HG03095 (cell line): ENCODE measurements around the gene TBC1D10A.

Experiments
- ATAC-seq: cut with Tn5 transposase; IDR thresholded peaks from one replicate; pipeline ENCODE4 v1.9.1; 2021; ENCODE audit warnings: moderate library complexity; ENCODE audit not compliant: unreplicated experiment

The TBC1D10A gene

DNA sequence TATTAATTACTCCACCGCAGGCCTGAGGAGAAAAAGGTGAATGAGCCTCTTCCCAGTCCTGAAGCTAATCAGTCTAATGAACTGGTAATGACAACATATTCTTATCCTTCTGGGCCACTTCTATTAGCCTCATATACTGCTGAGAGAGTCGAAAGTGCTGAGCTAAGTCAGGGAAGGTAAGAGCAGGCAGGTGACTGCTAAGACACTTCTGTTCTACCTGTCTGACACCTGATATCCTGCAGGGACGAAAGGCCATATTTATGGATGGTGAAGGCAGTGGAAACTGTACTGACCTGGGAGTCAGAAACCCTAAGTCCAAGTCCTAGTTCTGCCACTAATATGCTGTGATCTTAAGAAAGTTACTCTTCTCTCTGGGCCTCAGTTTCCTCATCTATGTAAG, 3.5 kb downstream of the TBC1D10A start:
- ATAC-seq: no peak

DNA sequence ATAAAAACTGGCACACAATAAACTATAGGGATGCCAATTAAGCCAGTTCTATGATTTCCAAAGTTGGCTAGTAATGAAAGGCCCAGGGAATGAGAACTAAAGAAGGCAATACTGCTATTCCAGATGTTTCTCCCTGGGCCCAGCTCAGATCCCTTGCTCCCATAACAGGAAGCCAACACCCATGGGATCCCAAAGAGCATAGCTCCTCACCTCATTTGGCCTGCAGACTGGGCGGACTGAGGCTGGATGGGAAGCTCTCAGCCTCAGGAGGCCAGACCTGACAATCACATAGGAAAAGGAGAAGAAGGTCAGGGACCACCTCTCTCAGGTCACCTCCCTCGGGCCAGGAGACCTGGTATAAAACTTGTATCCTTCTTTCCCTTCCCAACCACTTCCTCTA, 5.3 kb downstream of the TBC1D10A start:
- no peak for ATAC-seq

DNA sequence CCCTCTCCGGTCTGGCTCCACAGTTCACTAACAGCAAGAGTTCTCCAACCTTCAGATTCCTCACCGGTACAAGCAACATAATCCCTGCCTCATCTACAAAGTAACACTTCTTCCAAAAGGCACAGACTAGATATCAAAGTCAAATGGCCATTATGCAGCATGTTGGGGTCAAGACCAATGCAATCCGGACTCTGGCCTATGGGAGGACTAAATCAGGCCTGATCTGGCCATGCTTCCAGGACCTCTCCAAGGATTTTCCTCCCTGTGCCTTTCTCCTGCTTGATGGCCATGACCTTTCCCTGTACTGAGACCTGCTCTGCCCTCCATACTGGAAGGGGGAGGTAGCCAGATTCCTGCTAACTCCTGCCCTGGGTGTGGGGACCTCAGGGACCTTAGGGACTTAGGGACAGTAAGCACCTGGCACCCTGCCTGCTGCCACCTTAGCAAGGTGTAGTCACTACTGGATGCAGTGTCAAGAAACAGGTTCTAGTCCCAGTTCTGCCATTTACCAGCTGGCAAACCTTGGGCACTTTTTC, 6.7 kb downstream of the TBC1D10A start:
- ATAC-seq: no peak

DNA sequence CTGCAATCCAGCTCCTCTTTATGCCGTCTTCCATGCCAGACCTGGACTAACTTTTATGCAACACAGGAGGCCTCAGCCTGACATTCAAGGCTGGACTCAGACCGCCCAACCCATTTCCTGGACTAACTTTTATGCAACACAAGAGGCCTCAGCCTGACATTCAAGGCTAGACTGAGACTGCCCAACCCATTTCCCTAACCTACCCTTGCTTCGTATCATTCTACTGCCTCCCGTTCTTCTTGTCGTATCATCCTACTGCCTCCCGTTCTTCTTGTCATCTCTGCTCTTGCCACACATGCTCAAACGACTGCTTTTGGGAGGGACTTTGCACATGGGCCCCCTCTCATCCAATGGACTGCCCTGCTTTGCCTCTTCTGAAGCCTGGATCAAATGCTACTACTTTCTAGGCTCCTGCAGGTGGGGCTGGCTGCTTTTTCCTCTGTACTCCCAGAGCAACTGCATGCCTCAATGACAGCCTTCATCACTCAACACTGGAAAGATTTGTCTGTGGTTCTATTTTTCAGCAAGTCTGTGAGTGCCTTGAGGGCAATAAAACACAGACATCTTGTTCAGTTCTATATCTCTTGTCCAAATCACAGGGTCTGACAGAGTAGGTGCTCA, 7.8 kb downstream of the TBC1D10A start:
- ATAC-seq: no peak

DNA sequence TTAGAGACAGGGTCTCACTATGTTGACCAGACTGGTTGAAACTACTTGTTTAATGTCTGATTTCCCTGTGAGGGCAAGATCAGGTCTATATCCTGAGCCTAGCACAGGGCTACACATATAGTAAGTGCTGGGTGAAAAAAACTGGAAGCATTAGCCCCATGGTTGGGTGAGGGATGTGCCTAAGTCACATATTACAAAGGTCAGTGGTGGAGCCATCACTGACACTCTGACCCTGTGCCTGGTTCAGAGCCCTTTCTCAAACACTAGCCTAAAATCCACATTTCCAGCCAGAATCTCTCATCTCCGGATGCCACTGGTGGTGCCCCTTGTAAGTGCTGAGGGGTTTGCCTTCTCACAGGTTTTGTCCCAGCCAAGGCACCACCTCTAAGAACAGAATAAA, 9.0 kb downstream of the TBC1D10A start:
- ATAC-seq: no peak

DNA sequence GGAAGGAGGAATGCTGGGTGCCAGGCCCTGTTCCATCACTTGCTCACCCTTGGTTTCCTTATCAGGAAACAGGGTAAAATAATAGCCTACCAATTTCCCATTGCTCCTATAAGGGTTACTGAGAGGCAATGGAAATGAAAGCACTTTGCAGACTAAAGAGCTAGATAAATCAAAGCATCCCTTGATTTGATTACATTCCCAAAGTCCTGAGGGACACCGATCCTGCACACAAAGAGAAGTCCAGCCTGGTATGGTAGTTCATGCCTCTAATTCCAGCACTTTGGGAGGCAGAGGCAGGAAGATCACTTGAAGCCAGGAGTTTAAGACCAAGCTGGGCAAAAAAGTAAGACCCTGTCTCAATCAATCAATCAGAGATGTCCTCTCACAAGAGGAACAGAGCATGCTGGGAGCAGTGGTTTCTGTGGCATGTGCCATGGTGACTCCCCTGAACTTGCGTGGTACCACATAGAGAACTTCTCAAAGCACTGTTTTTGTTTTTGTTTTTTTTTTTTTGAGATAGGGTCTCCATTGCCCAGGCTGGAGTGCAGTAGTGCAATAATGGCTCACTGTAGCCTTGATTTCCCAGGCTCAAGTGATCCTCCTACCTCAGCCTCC, 10.7 kb downstream of the TBC1D10A start:
- ATAC-seq: no peak

DNA sequence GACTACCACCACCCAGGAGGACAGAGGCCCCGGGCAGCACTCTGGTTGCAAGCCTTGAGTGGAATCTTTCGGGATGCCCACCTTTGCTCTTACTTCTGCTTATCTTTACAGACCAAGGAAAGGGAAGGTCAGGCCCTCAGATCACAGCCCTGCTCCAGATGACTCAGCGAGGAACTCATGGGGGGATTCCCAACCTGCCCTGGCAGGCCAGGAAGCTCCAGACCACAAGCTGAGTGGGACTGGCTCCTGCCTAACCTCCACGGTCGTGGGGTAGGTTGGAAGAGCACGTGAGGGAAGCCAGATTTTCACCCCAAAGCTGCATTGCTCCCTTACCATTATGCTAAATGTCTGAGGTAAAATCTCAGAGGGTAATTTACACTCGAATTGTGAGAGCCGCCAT, 11.8 kb downstream of the TBC1D10A start:
- no peak for ATAC-seq

DNA sequence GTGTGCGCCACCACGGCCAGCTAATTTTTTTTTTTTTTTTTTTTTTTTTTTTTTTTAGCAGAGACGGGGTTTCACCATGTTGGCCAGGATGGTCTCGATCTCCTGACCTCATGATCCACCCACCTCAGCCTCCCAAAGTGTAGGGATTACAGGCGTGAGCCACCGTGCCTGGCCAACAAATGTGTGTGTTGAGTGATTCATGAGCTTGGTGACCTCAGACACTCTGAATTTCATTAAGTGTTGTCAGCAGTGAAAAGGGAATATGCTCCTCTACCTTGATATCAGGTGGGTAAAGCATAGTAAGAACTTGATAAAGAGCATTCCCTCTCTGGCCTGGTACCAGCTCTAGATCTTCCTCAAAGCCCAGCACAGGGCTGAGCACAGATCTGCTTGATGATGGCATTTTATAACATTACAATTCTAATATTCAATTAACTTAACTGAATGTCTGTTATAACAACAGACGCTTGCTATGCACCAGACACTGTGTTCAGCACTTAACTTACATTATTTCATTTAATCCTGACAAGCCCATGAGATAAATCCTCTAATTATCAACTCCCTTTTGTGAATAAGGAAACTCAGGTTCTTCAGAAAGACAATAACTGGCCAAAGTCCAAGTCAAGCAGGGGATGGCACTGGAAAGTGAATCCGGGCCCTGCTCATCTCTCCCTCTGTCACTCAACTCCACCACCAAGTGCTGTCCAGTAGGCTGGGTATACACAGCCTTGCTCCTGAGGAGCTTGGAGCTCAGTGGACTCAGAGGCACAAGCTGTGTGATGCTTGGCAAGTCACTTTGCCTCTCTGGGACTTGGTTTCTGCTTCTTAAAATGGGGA, 13.0 kb downstream of the TBC1D10A start:
- no peak for ATAC-seq

DNA sequence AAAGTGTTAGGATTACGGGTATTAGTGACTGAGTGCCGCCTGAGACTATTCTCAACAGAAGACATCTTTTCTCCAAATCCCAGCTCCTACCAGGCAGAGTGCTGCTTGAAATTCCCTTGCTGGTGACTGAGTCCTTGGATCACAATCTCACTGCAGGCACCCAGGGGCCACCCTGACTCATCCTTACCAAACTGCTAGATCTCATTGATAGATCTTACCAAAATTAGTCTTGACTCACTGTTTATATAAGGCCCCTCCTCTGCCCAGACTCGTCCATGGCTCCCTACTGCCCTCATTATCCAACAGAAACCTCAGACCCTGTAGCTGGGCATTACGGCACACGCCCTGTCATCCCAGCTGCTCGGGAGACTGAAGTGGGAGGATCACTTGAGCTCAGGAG, 14.7 kb downstream of the TBC1D10A start:
- ATAC-seq: no peak

DNA sequence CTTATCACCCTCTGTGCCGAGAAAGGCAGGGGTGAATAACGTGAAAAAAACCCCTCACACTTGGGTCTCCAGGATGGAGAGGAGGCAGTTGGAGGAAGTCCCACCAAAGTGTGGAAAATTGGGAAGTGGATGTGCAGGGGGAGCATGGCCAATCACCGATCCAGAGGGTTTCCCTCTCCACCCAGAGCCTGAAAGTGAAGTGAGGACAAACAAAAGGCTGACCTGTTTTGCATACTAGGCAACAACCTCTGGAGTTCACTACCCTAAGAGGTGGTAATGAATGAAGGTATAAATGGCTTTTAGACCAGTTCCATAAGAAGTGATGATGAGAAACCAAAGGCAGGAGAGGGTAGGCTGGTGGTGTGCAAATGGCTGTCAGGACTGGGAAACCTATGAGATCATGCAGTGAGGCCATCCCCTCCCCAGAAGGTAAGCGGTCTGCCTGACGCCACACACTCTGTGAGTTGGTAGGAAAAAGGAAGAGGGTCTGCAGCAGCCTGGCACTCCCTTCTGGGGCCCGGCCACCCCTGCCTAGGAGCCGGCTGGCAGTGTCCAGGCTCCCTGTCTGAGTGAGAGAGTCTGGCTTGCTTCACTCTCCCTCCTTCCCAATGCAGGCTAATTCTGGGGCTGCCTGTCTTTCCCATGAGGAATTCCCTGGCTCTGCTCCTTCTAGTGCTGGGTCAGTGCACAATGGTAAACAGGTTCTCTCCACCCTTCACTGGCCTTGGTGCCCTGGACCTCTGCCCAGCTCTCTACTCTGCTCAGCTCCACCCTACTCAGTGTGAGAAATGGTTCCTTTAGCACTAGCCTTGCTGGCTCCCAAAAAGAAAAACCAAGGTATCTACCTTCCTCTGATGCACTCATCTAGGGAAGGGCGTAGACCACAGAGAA, 15.6 kb downstream of the TBC1D10A start:
- ATAC-seq: no peak

DNA sequence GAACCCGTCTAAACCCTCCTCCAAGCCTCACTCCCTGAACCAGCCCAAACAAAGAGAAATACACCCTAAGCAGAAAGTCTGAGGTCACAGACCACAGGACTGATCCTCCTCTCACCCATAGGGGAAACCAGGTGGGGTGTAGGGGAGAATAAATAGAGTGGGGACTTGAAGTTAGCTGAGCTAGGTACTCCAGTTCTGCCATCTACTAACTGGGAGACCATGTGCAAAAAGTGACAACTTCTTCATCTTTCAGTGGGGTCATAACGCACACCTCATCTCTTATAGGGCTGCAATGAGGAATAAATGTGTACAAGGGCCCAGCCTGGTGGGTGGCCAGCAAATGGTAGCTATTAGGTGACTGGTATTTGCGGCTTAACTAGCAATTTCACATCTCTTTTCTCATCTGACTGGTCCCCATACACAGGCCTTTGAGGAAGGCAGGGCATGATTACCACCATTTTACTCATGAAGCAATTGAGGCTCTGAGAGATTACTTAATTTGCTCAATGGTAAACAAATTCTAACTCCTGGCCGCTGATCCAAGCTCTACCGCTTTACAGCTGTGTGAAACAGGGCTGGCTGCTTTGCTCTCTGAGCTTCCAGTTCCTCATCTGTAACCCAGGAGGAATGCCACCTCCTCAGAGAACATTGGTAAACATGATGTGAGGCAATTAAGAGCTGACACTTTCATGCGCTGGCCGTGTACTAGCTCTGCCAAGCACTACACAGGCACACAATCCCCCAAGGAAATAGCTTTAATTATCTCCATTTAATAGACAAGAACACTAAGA, 16.6 kb downstream of the TBC1D10A start:
- no peak for ATAC-seq

DNA sequence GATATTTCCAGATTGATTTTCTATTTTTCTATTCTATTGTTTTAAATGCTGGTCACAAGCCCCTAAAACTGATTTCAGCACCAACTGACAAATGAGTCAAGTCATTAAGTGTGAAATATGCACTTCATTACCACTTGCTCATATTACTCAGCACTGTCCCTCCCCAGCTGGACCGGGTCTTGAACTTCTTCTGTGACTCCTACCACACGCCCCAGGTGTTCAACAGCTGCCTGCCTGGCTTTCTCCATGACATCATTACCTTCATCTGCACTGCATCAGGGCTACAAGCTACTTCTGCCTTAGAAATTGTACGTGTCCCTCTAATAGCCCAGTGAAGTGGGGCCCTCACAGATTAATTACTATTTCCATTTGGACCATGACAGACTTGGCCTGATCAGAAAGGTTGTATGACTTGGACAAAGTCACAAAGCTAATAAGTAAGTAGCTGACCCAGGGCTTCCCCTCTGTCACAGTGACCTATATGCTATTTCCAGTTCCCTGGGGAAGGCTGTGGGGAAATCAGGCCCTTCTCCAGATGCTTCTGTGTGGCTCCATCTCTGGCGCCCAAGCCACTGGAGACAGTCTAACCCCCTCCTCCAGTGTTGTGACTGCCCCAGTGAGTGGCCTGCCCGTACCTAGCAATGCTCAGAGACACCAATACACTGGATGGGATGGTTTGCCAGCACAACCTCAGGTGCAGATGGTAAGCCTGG, 18.1 kb downstream of the TBC1D10A start:
- ATAC-seq: peak; percentile 39

DNA sequence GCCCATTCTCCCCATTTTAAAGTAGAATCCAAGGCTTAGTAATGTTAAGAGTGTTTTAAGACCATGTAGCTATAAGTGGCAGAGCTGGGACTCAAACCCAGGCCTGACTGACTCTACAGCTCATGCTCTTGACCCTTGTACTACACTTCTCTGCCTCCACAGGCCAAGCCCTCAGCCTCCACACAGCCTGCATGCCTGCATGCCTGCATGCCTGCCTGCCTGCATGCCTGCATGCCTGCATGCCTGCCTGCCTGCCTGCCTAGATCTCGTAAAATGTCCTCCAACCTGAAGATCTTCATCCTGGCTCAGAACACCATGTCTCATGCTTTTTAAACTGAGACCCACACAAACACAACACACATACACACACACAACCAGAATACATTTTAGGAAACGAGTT, 18.6 kb downstream of the TBC1D10A start:
- ATAC-seq: no peak

DNA sequence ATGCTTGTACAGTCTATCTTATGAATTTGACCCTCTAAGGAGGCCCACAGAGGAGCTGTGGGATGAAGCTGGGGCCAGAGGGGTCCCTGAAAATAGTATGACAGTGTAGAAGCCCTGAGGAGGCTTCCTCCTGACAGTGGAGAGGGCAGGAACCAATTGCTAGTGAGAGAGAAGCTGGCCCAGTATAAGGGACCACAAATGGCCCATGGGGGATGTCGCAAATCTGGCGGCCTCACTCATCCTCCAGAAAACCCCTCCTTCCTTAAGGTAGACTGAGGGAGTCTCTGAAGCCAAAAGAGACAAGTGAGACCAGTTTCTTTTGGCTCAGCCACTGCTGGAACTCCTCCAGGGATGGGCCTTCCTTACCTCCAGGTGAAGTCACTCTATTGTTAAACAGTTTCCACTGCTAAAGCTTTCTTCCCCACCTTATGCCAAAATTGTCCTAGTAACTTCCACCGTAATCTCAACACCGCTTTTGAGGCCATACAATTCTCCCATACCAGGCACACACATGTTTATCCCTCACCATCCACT, 19.6 kb downstream of the TBC1D10A start:
- no peak for ATAC-seq

DNA sequence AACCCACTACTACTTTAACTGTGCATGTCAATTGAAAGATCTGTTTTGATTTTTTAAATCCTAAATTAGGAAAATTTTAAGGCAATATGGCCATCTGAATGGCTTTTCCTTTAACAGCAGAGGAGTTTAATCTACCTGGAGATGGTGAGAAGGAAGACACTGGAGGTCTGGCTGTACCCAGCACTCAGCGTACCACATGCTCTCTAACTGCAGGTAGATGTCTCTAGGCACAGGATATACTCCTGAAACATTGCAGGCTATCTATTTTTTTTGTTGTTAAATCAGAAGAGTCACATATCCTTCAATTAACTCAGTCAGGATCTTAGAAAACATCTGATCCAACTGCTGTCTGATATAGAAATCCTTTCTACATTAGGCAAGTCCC, 20.1 kb downstream of the TBC1D10A start:
- no peak for ATAC-seq

DNA sequence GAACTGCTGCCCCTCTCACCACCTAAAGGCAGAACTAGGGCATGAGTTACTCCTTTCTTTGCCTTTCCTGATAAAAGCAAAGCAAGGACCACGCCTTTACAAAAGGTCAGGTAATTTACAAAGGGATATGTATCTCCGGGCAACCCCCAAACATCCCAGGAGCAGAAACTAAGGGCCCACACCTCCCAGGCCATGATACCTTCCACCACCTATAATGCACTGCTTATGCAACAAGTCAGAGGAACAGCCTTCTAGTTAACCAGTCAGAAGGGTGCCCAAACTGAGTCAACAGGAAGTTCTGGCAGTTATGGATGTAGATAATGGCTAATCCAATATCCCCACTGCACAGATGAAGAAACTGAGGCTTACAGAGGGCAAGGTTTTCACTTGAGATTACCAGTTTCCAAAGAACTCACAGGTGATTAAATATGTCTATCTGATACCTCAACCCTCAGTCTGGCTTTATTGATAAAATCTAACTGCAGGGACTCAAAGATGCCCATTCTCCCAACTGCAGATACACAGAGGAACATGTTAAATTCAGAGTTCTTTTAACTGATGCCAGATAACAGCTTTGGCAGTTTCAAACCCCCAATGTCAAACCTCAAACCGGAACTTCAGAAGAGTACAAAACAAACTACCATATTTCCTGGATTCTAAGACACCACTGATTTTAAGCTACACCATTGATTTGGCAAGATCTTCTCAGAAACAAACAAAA, 20.7 kb downstream of the TBC1D10A start:
- ATAC-seq: no peak

DNA sequence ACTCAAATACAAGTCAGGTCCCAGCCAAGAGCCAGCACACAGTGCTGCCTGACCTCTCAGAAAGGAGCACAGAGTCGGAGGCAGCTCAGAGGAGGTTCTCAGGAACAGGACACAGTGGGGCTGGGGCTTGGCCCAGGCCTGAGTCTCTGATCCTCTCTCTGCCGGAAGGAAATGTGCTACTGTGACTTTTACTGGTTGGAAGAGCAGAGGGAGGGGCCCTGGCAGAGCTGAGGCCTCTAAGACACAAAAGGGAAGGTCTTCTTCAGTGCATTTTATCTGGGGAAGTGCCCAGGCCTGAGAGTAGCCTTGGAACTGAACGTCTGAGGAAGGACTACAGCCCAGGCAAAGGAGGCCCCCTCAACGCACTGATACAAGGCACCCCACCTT, 21.2 kb downstream of the TBC1D10A start:
- peak; percentile 41 for ATAC-seq

DNA sequence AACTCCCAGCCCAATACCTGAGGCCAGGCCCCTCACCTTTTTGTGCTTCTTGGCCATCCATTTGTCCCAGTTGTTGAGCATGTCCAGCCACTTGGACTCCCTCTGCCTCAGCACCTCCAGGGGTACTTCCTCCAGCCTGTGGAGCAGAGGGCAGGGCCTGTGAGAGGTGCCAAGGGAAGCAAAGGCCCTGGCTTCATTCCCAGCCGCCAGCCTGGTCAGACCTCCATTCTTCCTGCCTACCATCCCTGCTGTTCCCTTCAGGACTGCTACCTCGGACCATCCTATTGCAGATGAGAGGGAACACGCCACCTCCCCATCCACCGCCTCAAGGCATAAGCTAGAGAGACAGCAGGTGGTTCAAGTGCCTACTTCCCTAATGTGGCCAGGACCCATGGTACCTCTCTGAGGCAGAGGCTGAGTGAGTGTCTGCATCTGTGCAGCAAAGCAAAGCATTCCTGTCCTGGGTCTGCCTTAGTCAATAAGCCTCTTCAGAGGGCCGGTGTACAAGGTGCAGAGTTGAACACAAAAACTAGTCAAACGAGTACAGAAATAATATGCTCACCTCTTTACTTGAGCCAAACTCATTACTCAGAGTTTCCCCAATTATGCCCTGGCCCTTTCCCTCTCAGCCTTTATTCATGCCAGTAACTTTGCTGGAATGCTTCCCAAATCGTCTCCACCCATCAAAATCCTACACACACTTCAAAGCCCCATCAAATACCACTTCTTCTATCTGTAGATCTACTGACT, 22.1 kb downstream of the TBC1D10A start:
- no peak for ATAC-seq
